ENCODE data around the gene CEACAM5. TPM values are rescaled to one million over a fixed set of nuclear protein-coding genes. Genes with fewer than 3 reads are reported as not detected.

The CEACAM5 gene
- total and polyA plus RNA-seq, 7 donors: 0.04 to 0.69 (median 0.69) TPM; not detected in 4

GRCh38 chr19:41698746-41699230 is 9.6 kb upstream of the CEACAM5 start:
- ATAC-seq: no peak
- WGBS, 3 donors: 58 to 75% (median 60%) methylated on average over 1 of the region's 1 CpG

GRCh38 chr19:41699231-41699967 is 9.0 kb upstream of the CEACAM5 start:
- no peaks in the 10 kb centered on the region for H3K27me3 ChIP-seq (ENCODE audit: insufficient read depth in 3 of 3, low read length in 2 of 3)
- no peak overlapping the region for H3K4me3 ChIP-seq
- no peaks in the 10 kb centered on the region for H3K36me3 ChIP-seq (ENCODE audit: insufficient read depth in 1 of 2, low read depth in 1 of 2)
- DNase-seq: no peak
- no peaks in the 10 kb centered on the region for H3K4me1 ChIP-seq
- intact Hi-C loops (cut with DNase I): no loop called here
- TF ChIP-seq CTCF (IDR thresholded peaks at IDR 0.05): no peak
- H3K27ac ChIP-seq: no peak overlapping the region
- H3K9me3 ChIP-seq: no peaks in the 10 kb centered on the region
- no peak for ATAC-seq
- 68 to 74% (median 69%) methylated on average over 17 of the region's 17 CpGs for WGBS, 3 donors

More at GRCh38 chr19:41698746-41699230, 9.6 kb upstream of the CEACAM5 start:
- Histone ChIP-seq H3K27me3 (ENCODE audit: insufficient read depth in 3 of 3, low read length in 2 of 3) (no peaks in the 10 kb centered on the region), H3K4me3 (no peak overlapping the region), H3K27ac (no peak overlapping the region), H3K36me3 (ENCODE audit: insufficient read depth in 1 of 2, low read depth in 1 of 2) (no peaks in the 10 kb centered on the region), H3K9me3 (no peaks in the 10 kb centered on the region), H3K4me1 (no peaks in the 10 kb centered on the region)
- TF ChIP-seq CTCF (IDR thresholded peaks at IDR 0.05): no peak
- intact Hi-C loops (cut with DNase I): no loop called here
- no peak for DNase-seq

GRCh38 chr19:41699968-41700323 is 8.5 kb upstream of the CEACAM5 start:
- intact Hi-C loops (cut with DNase I): no loop called here
- no peaks in the 10 kb centered on the region for H3K27me3 ChIP-seq (ENCODE audit: insufficient read depth in 3 of 3, low read length in 2 of 3)
- no peaks in the 10 kb centered on the region for H3K4me1 ChIP-seq
- no peak overlapping the region for H3K27ac ChIP-seq
- no peaks in the 10 kb centered on the region for H3K9me3 ChIP-seq
- DNase-seq (no peak), ATAC-seq (no peak)
- TF ChIP-seq CTCF (IDR thresholded peaks at IDR 0.05): no peak
- WGBS, 3 donors: 34 to 60% (median 43%) methylated on average over 2 of the region's 2 CpGs
- no peak overlapping the region for H3K4me3 ChIP-seq
- H3K36me3 ChIP-seq (ENCODE audit: insufficient read depth in 1 of 2, low read depth in 1 of 2): no peaks in the 10 kb centered on the region

GRCh38 chr19:41700381-41701195 is 7.8 kb upstream of the CEACAM5 start:
- H3K36me3 ChIP-seq (ENCODE audit: insufficient read depth in 1 of 2, low read depth in 1 of 2): no peaks in the 10 kb centered on the region
- H3K4me3 ChIP-seq: no peak overlapping the region
- H3K27me3 ChIP-seq (ENCODE audit: insufficient read depth in 3 of 3, low read length in 2 of 3): no peaks in the 10 kb centered on the region
- ATAC-seq: no peak
- no peaks in the 10 kb centered on the region for H3K4me1 ChIP-seq
- 60 to 69% (median 65%) methylated on average over 13 of the region's 13 CpGs for WGBS, 3 donors
- intact Hi-C loops (cut with DNase I): no loop called here
- DNase-seq: no peak
- no peaks in the 10 kb centered on the region for H3K9me3 ChIP-seq
- H3K27ac ChIP-seq: no peak overlapping the region
- no peak for TF ChIP-seq CTCF (IDR thresholded peaks at IDR 0.05)
